NCI-H446 treated with DMSO at 0.1 percent for 48 hours (cell line): ENCODE measurements around the gene LILRA1.
"Not testable (repeated sequence)": the region's sequence is repeated elsewhere in the genome, so short reads cannot be mapped to it uniquely, and the experiment has no call there.

Source experiments
- DNase-seq: peaks from one replicate; lab custom pipeline; 2025; lab: John Stamatoyannopoulos, UW

The LILRA1 gene

DNA sequence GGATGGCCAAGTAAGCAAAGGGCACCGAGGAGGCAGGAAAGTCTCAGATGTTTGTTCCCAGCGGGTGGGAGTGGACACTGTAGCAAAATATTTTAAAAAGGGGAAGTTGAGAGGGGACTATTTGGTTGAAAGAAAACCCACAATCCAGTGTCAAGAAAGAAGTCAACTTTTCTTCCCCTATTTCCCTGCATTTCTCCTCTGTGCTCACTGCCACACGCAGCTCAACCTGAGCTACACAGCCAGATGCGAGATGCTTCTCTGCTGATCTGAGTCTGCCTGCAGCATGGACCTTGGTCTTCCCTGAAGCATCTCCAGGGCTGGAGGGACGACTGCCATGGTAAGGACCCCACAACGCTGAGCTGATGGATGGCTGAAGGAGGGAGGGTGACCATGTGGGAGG lies at the start of gene LILRA1:
LILRA1 (plus strand) TSS at position 188 of the 400 bp plus-strand sequence. CDS start 613 bp downstream, outside the sequence.
- DNase-seq: not testable (repeated sequence)

DNA sequence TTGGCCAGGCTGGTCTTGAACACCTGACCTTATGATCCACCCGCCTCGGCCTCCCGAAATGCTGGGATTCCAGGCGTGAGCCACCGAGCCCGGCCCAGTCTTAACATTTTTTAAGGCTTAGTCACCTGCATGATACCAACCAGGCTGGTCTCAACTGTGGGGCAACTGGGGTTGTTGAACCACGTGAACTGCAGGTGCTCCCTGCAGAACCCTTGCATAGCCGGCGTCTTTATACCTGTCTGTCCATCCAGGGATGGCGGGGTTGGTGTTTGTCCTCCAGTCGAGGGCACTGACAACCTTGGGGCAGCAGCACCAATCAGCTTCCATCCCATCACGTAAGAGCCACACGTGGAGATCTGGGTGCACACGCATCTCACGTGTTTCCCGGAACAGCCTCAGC lies 44.6 kb upstream of the LILRA1 start:
- no peak for DNase-seq

DNA sequence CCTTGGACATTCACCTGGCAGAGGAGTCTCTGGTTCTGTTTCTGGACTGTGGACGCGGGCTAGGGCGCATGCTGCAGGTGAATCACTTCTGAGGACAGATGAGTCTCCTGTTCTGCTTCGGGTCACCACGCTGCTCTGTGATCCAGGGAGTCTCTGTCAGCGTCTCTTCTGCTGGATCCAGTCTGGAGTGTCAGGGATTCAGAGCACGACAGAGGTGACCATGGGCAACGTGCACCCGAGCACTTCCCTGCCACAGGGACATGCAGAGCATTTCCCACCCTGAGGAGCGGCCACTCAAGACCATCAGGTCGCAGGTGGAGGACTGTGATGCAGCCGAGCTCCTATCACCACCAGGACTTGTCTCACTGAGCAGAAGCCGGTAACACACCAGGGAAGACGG lies 44.2 kb upstream of the LILRA1 start:
- DNase-seq: no peak

DNA sequence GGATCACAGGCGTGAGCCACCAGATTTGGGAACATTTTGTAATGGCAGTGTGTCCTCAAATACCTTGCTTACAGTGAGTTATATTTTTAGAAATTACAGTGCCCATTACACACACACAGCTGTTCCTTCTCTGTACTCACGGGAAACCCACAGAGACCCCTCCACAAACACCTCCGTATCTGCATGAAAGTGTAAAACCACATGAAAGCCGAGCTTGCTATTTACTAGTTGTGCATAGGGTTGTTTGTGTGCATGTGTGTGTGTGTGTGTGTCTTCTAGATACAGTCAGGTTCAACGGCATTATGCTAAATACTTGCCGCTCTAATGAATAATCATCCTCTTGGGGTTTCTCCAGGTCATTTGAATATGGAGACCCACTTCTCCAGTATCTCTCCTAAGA lies 42.1 kb upstream of the LILRA1 start:
- DNase-seq: no peak

DNA sequence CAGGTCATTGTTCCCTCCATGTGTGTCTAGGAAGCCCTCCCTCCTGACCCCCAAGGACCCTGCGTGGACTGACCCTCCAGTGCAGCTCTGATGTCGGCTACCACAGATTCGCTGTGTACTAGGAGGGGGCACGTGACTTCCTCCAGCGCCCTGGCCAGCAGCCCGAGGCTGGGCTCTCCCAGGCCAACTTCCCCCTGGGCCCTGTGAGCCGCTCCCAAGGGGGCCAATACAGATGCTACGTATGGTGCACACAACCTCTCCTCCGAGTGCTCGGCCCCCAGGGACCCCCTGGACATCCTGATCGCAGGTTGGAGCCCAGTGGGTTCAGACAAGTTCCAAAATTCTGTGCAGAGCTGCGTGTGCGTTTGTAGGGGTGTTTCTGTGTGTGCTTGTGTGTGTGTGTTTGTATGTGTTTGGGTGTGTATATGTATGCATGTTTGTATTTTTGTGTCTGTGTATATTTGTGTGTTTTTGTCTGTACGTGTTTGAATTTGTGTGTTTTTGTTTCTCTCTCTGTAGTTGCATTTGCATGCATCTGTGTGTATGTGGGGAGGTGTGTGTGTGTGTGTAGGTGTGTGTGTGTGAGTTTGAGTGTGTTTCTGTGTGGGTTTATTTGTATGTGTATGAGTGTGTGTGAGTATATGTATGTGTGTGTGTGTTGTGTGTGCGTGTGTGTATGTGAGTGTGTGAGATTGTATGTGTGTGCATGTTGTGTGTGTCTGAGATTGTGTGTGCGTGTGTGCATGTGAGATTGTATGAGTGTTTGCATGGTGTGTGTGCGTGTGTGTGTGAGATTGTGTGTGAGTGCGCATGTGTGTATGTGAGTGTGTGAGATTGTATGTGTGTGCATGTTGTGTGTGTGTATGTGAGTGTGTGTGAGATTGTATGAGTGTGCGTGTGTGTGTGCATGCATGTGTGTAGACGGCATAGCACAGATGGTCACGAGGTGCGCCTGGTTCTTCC lies 41.2 kb upstream of the LILRA1 start:
- no peak for DNase-seq

DNA sequence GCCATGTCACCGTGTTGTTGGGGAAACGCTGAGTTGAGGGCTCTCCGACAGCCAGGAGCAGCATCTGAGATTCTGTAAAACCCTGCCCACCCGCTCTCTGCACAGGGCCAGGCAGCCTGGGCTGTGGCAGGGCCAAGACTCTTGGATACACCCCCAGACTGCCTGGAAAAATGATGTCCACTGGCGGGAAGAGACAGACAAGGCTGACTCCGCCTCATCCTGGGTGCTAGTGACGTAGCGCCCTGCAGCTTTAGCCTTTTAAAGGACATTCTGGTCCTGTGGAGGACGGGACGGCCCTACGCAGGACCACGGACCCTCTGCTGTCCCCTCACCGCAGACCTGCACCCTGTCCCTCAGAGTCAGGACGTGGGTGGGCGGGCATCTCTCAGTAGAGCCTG lies 40.5 kb upstream of the LILRA1 start:
- DNase-seq: no peak

DNA sequence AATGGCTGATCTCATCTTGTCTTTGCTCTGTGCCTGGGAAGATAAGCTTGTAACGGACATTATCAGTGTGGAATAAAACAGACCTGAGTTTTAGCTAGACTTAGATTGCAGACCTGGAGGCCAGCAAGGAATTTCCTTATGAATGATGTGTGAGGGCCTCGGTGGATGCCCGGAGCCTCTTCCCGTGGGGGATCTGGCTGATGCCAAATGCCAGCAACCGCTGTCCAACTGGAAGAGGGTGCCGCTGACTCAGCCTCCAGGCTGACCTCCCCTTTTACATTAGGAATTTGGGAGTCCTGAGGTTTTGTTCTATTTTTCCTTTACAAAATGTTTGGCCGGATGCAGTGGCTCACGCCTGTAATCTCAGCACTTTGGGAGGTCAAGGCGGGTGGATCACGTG lies 39.4 kb upstream of the LILRA1 start:
- DNase-seq: no peak

DNA sequence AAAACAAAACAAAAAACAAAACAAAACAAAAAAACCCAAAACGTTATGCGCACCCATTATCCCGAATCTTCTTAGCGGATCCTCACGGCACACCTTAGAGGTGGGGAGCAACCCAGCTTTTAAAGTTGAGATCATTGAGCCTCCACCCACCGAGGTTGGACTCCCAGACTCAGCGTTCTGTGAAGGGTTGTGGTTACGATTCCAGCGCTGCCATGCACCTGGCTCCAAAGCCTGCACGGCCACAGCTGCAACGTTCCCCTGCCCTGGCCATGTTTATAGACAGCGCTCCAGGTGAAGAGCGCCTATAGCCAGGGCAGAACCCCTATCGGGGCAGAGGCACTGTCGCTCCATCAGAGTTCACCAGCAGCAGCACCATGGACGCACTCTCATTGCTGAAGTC lies 38.5 kb upstream of the LILRA1 start:
- DNase-seq: no peak

DNA sequence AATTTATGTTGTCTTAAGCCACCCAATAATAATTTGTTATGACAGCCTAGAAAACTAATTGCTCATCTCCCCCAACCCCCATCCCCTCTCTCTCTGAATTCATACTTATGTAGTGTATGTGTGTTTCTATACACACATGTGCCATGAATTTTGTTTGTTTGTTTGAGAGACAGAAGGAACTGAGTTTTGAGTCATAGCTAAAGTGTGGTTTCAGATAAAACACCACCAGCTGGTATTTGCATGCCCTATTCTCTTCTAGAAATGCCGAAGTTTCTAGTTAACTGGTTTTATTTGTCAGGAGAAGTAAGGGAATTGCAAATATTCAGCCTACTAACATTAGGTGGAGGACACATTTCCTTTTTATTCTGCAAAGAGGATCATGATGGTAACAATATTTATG lies 37.2 kb upstream of the LILRA1 start:
- no peak for DNase-seq

DNA sequence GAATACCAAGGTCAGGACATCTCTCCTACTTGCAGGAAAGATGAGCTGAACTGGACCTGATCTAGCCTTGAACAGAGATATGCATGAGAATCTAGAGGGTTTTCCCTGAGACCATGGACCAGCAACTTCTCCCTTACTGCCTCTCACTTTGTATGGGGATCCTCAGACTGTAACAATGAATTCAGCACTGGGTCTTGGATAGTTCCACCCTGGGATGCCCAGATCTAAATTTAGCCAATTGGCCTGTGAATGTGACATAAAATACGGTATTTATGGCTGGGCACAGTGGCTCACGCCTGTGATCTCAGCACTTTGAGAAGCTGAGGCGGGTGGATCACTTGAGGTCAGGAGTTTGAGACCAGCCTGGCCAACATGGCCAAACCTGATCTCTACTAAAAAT lies 35.1 kb upstream of the LILRA1 start:
- DNase-seq: no peak

DNA sequence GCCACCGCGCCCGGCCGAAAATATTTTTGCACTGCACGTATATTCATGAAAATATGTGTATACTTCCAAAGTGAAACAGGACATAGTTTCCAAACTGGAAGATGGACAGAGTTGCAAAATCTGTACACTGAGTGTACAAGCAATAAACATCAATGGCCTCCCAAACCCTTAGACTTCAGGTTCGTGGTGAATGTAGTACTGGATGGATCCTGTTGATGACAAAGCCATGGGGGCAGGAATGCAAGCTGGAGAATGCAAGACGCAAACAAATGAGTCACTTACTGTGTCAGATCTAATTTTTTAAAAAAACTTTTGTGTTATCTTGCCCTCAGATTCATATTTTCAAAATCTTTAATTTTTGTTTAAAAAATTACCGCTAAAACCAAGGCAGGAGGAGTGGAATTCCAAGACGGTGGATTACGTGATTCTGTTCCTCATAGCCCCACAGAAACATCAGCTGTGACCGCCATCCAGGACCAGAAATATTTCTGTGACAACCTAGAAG lies 32.5 kb upstream of the LILRA1 start:
- DNase-seq: no peak

DNA sequence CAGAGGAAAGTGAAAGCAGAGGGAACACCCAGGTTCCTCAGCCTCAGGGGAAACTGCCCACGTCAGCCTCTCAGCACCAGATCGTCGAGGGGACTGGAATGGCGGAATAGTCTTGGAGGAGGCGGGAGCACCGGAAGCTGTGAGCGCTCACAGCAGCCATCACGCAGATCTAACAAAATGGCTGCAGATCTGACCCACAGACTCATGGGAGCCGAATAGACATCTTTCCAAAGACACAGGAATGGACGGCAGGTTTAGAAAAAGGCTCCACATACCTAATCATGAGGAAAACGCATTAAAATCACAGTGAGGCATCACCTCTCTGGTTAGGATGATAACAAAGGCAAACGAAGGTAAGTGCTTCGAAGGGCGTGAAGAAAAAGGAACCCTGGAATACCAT lies 31.6 kb upstream of the LILRA1 start:
- DNase-seq: no peak

DNA sequence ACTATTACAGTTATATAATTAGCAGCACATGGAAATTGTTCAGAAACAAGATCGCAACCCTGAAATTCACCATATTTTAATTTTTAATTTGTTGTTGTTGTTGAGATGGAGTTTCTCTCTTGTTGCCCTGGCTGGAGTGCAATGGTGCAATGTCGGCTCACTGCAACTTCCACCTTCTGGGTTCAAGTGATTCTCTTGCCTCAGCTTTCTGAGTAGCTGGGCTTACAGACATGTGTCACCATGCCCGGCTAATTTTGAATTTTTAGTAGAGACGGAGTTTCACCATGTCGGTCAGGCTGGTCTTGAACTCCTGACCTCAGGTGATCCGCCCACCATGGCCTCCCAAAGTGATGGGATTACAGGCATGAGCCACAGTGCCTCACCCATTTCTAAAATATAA lies 30.2 kb upstream of the LILRA1 start:
- DNase-seq: not testable (repeated sequence)

DNA sequence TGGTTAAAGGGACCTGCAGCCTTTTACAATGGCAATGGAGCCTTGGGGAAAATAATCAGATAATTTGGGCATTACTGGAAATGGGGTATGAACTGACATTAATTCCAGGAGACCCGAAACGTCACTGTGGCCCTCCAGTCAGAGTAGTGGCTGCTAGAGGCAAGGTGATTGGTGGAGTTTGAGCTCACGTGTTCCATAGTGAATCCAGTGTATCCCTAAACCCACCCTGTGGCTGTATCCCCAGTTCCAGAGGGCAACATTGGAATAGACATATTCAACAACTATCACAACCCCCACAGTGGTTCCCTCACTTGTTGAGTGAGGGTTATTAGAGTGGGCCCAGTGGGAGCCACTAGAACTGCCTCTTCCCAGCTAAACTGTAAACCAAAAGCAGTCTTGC lies 23.1 kb upstream of the LILRA1 start:
- DNase-seq: no peak

DNA sequence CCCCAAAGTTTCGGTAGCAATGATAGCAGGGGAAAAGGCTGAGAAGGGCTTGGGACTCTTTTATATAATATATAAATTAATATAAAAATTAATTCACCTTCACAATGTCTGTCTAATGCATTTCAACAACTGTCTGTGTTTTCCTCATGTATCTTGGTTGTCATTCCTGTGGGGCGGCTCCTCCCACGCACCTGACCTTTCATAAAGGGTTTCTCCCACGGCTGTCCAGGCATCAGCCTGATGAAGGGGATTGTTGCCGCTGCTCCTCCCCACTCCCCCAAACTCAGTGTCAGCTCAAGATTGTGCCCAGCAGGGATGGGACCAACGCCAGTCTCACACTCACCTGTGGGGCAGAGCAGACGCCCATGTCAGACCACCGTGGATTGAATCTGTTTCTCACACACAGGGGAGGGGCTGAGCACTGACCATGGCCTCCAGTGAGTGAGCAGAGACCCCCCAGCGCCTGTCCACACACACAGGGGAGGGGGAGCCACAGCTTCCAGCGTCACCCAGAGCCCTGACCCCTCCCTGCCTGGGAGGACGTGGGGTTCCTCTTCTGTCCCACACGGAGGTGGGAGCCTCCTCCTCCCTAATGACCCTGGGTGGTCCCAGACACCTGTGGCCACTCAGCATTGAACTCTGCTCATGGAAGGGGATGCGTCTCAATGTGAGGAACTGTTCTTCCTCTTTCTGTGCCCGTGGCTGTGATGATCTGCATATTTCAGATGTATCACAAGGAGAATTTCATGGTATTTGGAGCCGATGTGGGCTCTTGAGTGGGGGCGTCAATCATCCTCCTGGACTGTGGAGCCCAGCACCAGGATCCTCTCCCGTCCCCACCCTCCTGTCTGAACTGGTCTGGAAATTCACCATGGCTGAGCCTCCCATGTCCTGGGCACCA lies 21.5 kb upstream of the LILRA1 start:
- DNase-seq: not testable (repeated sequence)

DNA sequence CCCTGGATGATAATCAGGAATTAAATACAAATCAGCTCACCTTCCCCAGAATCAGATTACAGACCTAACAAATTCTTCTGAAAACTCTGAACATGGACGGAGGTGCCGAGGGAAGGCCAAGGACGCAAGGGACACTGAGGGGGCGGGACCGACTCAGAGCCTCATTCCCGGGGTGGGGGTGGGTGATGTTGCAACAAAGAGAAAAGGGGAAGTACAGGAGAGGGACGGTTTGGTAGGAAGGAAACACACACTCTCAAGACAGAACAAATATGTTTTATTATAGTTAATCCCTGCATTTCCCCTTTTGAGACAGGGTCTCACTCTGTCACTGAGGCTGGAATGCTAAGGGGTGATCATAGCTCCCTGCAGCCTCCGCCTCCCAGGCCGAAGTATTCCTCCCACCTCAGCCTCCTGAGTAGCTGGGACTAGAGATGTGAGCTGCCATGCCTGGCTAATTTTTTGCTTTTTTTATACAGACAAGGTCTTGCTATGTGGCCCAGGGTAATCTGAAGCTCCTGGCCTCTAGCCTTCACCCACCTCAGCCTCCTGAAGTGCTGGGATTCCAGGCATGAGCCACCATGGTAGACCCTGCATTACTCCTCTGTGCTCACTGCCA lies 20.6 kb upstream of the LILRA1 start:
- DNase-seq: no peak

DNA sequence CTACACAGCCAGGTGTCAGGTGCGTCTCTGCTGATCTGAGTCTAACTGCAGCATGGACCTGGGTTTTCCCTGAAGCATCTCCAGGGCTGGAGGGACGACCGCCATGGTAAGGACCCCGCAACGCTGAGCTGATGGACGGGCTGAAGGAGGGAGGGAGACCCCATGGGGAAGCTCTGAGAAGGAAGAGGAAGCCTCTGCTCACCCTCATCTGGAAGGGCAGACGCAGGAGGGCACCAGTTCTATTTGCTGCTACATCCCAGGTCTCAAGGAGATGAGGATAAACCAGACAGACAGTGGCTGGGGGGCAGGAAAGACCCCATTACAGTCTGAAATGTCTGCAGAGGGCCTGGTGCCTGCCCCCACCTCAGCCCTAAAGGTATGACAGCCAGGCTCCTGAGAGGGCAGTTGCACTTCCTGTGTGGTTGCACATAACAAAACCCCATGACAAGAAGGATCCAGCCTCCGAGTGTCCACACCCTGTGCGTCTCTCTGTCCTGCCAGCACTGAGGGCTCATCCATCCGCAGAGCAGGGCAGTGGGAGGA lies 20.0 kb upstream of the LILRA1 start, which contains the start of gene LILRA2:
LILRA2 (plus strand) TSS at position 461 of the 543 bp plus-strand sequence. CDS start 89 bp downstream, outside the sequence.
- DNase-seq: no peak

DNA sequence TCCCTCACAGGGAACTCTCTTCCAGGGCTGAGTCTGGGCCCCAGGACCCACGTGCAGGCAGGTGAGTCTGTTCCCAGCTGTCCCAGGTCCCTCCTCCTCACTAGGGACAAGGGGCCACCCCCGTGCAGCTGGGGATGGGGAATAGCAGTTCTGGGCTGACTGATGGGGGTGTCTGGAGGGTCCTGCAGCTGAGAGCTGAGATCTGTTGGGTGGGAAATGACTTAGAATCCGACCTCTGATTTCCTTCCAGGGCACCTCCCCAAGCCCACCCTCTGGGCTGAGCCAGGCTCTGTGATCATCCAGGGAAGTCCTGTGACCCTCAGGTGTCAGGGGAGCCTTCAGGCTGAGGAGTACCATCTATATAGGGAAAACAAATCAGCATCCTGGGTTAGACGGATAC lies 19.4 kb upstream of the LILRA1 start:
- no peak for DNase-seq

DNA sequence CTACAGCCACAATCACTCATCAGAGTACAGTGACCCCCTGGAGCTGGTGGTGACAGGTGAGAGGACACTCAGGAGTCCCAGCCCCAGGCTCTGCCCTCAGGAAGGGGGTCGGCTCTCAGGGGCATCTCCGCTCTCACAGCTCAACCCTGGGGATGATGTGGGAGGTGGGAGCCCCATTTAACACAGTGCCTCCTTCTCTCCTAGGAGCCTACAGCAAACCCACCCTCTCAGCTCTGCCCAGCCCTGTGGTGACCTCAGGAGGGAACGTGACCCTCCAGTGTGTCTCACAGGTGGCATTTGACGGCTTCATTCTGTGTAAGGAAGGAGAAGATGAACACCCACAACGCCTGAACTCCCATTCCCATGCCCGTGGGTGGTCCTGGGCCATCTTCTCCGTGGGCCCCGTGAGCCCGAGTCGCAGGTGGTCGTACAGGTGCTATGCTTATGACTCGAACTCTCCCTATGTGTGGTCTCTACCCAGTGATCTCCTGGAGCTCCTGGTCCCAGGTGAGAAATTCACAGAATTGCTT lies 18.8 kb upstream of the LILRA1 start:
- DNase-seq: no peak

DNA sequence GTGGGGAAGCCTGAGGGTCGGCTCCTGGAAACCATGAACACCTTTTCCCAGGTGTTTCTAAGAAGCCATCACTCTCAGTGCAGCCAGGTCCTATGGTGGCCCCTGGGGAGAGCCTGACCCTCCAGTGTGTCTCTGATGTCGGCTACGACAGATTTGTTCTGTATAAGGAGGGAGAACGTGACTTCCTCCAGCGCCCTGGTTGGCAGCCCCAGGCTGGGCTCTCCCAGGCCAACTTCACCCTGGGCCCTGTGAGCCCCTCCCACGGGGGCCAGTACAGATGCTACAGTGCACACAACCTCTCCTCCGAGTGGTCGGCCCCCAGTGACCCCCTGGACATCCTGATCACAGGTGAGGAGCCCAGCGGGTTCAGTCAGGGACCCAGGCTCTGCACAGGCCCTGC lies 18.2 kb upstream of the LILRA1 start:
- not testable (repeated sequence) for DNase-seq

DNA sequence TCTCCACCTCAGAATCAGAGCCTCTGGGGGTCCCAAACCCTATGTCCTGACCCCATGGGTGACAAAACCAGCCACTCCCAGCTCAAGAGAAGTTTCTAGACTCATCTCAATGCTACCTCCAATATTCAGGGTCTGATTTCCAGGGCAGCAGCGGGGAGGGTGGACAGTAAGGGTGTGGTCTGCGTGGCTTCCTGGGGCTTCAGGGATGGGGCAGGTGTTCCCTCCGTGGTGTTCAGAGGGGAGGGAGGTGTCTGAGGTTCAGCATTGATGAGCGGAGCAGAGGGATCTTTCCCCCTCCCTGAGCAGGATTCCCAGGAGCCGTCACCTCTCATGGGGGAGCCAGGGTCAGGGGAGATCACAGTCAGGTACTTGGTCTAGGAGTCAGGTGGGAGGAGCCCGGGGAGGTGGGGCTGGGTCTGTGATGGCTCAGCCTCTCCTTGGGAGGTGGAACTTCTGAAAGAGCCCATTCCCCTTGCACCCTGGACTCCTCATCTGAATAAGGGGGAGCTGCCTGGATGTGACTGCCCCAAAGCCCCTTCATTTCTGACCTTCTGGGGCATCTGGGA lies 16.9 kb upstream of the LILRA1 start:
- no peak for DNase-seq
